GM19025 (cell line): ENCODE data around the gene MYO9B.

ENCODE experiments used
- ATAC-seq: cut with Tn5 transposase; IDR thresholded peaks from one replicate; pipeline ENCODE4 v1.9.1; 2021; ENCODE audit warnings: mild to moderate bottlenecking, low read depth, moderate library complexity; ENCODE audit not compliant: unreplicated experiment

Gene MYO9B

GRCh38 chr19:17235971-17236777 lies 160.6 kb downstream of the MYO9B start:
- ATAC-seq: no peak

- no peak for ATAC-seq
Measured at GRCh38 chr19:17236811-17237543, 161.4 kb downstream of the MYO9B start.

- no peak for ATAC-seq
Measured at GRCh38 chr19:17237747-17238706, 162.4 kb downstream of the MYO9B start.

- no peak for ATAC-seq
Measured at GRCh38 chr19:17240062-17240752, 164.6 kb downstream of the MYO9B start.

DNA sequence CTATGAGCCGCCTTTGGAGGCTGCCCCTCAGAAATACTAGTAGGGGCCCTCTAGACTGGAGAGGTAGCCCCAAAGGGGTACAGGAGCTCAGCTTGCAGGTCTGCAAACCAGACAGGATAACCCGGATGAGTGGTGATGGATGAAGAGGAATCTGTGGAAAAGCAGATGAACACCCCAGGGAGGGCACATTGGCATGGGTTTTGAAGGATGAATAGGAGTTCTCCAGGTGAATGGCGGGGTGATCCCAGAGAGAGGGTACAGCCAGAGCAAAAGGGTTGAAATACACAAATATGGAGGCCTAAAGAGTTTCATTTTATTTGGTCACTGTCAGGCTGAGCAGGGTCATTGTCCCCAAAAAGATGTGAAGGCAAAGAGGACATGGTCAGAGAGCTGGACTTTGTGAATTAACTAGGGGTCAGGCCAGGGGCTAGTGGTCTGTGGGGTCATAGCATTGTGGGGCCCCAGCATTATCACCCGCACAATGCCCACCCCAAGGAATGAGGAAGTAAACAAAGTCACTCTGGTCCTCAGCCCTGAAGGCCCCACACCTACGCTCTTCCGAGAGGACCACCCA lies 165.3 kb downstream of the MYO9B start:
- ATAC-seq: no peak

GRCh38 chr19:17242431-17243208 lies 167.0 kb downstream of the MYO9B start:
- no peak for ATAC-seq

GRCh38 chr19:17243211-17243829 lies 167.7 kb downstream of the MYO9B start:
- ATAC-seq: no peak

DNA sequence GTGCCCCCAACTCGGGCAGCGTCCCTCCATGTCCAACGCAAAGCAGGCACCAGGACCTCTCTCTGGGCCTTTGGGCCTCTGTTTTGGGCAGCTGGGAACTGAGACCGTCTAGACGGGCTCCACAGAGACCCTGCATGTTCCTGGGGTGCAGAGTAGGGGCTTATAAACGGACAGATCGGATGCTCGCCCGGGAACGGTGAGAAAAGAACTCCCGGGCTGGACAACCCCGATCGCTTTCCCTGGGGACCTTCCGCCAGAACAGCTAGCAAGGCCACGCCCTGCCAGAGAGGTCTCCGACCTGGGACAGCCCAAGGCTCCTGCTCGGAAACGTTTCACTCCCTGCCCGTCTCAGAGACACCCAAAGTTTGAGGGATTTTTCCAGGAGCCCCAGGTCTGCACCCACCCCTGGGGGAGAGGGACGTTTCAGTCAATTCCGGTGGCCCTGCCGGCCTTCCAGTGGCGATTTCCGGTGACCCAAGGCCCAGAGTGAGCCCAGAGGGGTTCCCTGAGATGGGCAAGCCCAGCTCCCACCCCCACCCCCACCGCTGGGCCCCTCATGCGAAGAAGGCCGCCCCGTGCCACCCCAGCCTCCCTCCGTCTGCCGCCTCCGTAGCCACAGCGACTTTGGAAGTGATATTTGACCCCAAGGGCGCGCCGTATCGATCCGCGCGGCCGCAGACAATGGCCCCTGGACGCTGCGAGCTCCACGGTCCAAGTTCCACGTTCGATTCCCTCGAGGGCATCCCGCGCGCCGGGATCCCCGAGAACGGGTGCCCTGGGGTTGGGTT lies 168.4 kb downstream of the MYO9B start:
- ATAC-seq: no peak

DNA sequence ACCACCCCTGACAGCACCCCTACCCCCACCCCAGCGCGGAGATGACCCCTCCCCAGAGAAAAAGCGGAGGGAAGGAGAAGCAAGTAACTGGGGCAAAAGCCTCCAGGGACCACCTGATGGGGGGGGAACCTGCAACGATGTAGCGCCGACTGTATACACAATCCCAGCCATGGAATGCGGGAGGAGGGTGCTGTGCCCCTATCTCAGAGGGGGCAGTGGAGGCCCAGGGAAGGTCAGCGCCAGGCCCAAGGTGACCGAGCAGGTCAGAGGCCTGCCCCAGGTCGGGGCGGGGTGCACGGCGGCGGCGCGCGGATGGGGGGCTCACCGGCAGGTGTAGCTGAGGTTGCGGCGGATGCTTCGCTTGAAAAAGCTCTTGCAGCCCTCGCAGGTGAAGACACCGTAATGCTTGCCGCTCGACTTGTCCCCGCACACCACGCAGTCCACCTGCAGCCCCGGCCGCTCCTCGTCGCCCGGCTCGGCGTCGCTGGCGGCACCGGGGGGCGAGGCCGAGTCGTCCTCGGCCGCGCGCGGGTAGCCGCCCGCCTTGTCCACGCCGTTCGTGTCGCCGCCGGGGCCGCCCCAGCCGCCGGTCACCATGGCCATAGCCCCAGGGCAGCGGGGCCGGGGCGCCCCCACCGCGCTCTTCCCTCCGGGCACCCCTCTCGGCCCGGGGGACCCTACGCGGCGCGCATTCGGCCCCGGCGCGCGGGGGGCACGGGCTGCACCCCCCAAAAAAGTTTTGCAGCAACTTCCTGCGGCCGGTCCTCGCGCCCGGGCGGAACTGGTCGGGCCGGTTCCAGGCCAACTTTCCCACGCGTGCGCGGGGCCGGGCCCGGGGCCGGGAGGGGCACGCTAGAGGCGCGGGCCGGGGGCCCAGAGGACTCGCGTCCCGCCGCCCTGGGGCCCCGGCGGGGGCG lies 169.3 kb downstream of the MYO9B start:
- ATAC-seq: peak; percentile 33

- ATAC-seq: no peak
Measured at GRCh38 chr19:17245535-17245984, 170.0 kb downstream of the MYO9B start, which contains the start of gene NR2F6. Gene NR2F6, minus strand, starts transcription at chr19:17245919. Its CDS starts 699 bp downstream, at chr19:17245220.

GRCh38 chr19:17246681-17247425 lies 171.3 kb downstream of the MYO9B start:
- no peak for ATAC-seq

GRCh38 chr19:17248011-17248776 lies 172.6 kb downstream of the MYO9B start:
- no peak for ATAC-seq

DNA sequence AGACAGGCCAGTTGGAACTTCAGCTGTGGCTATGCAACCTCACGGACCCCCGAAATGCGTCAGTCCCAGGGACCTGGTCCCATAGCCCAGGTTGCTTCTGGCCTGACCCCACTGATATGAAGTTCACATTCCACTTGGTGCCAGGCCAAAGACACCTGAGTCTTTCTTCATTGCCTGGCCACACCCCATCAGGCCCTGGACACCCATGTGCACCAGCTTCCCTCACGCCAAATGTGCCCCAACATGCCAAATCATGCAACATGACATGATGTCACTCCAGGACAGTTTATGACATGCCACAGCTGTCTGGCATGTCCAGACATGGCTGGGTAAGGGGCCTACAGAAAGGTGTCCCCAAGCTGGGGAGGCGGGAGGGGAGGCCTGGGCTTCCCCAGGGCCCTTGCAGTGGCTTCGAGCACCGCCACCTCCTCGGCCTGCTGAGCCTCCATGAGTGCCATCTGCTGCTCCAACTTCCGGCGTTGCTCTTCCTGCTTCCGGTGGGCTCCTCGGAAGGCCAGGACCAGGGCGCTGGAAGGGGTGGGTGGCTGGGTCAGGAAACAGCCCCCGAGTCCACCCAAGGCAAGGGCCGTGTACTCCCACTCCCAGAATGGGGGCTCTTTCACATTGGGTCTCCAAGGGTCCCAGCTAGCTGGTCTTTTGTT lies 174.4 kb downstream of the MYO9B start:
- ATAC-seq: no peak

DNA sequence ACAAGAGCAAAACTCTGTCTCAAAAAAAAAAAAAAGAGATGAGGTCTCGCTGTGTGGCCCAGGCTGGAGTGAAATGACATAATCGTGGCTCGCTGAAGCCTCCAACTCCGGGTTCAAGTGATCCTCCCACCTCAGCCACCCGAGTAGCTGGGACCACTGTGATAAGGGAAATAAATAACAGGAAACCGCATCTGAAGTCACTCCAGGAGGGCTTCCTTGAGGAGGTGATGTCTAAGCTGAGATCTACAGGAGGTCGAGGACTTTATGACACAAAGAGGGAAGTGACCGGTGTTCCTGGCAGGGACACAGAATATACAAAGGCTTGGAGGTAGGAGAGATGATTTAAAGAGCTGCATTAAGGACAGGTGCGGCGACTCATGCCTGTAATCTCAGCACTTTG lies 179.1 kb downstream of the MYO9B start:
- ATAC-seq: no peak

DNA sequence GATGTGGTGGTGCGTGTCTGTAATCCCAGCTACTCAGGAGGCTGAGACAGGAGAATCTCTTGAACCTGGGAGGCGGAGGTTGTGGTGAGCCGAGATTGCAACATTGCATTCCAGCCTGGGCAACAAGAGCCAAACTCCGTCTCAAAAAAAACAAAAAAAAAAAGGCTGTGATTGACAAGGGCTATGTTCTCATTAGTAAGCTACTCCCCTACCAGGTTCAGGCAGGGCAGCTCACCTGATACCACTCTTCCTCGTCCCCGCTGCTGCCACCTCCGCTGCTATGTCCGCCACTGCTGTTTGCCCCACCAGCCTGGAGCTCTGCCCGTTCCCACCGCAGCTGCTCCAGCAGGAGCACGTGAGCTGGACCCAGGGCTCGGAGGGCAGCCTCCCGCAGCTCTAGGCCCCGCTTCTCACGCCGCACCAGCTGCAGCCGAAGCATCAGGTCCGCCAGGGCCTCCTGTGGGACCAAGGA lies 179.6 kb downstream of the MYO9B start:
- ATAC-seq: no peak
